ENCODE measurements around the gene MSI2.

DNA sequence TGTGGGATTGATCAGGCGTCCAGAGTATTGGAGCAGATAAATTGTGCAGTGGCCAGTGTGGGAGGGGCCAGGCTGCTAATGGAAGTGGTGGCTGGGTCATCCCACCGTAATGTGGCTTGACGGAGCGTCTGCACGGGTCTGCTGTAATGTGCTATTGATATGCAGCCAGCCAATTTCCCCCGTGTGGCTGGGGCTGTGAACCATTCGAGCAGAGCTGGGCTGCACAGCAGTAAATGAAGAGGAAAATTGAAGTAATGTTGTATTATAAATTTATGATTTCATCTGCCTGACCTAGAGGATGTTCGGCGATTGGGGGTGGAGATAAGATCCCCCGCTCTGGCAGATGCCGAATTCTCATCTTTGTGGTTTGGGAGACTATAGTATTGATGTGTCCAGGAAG lies 367.3 kb downstream of the MSI2 start:
- TF ChIP-seq, protein P1, sequence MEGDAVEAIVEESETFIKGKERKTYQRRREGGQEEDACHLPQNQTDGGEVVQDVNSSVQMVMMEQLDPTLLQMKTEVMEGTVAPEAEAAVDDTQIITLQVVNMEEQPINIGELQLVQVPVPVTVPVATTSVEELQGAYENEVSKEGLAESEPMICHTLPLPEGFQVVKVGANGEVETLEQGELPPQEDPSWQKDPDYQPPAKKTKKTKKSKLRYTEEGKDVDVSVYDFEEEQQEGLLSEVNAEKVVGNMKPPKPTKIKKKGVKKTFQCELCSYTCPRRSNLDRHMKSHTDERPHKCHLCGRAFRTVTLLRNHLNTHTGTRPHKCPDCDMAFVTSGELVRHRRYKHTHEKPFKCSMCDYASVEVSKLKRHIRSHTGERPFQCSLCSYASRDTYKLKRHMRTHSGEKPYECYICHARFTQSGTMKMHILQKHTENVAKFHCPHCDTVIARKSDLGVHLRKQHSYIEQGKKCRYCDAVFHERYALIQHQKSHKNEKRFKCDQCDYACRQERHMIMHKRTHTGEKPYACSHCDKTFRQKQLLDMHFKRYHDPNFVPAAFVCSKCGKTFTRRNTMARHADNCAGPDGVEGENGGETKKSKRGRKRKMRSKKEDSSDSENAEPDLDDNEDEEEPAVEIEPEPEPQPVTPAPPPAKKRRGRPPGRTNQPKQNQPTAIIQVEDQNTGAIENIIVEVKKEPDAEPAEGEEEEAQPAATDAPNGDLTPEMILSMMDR (conservative IDR thresholded peaks at IDR 0.05; ENCODE audit: low read length) = no peak
- TF ChIP-seq EZH2phosphoT487 (IDR thresholded peaks at IDR 0.05; ENCODE audit: borderline replicate concordance) = no peak
